GM21390 (cell line): ENCODE results near the gene ORC4.
A peak's percentile ranks its signal among the peaks of the same experiment; 100 is the strongest.
"Not testable (repeated sequence)": the region's sequence is repeated elsewhere in the genome, so short reads cannot be mapped to it uniquely, and the experiment has no call there.

ENCODE experiments used
- ATAC-seq: cut with Tn5 transposase; IDR thresholded peaks from one replicate; pipeline ENCODE4 v1.9.1; 2021; ENCODE audit not compliant: unreplicated experiment

The ORC4 gene

GRCh38 chr2:148021059-148021861, 723 bp upstream of the ORC4 start, which contains the start of gene MBD5:
Gene MBD5 (plus strand): TSS chr2:148021091.
- ATAC-seq: peak; percentile 41

- no peak for ATAC-seq
Measured at GRCh38 chr2:148014616-148015015, 5.9 kb downstream of the ORC4 start.

- no peak for ATAC-seq
Measured at GRCh38 chr2:148013876-148014275, 6.7 kb downstream of the ORC4 start.

GRCh38 chr2:148008411-148008810, 12.1 kb downstream of the ORC4 start:
- not testable (repeated sequence) for ATAC-seq

DNA sequence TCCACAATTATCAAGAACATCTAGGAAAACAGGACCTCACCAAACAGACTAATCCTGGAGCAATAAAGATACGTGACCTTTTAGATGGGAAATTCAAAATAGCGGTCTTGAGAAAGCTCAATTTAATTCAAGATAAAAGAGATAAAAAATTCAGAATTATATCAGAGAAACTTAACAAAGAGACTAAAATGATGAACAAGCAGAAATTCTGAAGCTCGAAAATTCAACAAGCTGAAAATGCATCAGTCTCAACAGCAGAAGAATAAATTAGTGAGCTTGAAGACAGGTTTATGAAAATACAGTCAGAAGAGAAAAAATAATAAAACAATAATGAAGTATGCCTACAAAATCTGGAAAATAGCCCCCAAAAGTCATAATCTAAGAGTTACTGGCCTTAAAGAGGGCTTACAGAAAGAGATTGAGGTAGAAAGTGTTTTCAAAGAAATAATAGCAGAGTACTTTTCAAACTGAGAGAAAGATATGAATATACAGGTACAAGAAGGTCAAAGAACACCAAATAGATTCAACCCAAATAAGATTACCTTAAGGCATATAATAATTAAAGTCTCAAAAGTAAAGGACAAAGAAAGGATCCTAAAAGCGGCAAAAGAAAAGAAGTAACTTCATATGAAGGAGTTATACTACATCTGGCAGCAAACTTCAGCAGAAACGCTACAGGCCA, 13.2 kb downstream of the ORC4 start:
- no peak for ATAC-seq

- no peak for ATAC-seq
Measured at GRCh38 chr2:148006249-148007007, 14.1 kb downstream of the ORC4 start.

- ATAC-seq: not testable (repeated sequence)
Measured at GRCh38 chr2:148002420-148002819, 18.1 kb downstream of the ORC4 start.

- no peak for ATAC-seq
Measured at GRCh38 chr2:148000095-148000494, 20.4 kb downstream of the ORC4 start.

GRCh38 chr2:147999126-147999525, 21.4 kb downstream of the ORC4 start:
- no peak for ATAC-seq

GRCh38 chr2:147998203-147998602, 22.3 kb downstream of the ORC4 start:
- ATAC-seq: no peak

DNA sequence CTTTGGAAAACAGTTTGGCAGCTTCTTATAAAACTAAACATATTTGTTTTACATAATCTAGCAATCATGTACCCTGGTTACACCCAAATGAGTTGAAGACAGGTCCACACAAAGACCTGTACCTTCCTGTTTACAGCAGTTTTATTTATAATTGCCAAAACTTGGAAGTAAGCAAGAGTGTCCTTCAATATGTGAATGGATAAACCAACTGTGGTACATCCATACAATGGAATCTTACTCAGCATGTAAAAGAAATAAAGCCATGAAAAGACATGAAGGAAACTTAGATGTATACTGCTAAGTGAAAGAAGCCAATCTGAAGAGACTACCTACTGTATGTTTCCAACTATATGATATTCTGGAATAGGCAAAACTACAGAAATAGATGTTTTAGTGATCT, 23.7 kb downstream of the ORC4 start:
- no peak for ATAC-seq

GRCh38 chr2:147994965-147995364, 25.6 kb downstream of the ORC4 start:
- not testable (repeated sequence) for ATAC-seq

- ATAC-seq: peak; percentile 92
Measured at GRCh38 chr2:147989809-147990403, 30.6 kb downstream of the ORC4 start.

- no peak for ATAC-seq
Measured at GRCh38 chr2:147989102-147989501, 31.4 kb downstream of the ORC4 start.

DNA sequence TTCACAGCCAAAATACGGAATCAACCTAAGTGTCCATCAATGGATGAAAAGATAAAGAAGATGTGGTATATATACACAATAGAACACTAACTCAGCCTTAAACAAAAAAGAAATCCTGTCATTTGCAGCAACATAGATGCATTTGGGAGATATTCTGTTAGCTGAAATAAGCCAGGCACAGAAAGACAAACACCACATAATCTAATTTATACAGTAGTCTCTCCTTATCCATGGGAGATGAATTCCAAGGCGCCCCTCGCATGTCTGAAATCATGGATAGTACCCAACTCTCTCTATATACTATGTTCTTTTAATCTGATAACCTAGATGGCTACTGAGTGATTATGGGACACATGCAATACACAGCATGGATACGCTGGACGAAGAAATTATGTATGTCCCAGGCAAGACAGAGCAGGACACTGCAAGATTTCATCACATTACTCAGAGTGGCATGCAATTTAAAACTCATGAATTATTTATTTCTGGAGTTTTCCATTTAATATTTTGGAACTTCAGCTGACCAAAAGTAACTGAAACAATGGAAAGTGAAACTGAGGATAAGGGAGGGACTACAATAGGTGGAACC, 39.5 kb downstream of the ORC4 start:
- ATAC-seq: no peak

GRCh38 chr2:147977679-147978078, 42.9 kb downstream of the ORC4 start:
- no peak for ATAC-seq

- ATAC-seq: no peak
Measured at GRCh38 chr2:147976102-147976501, 44.4 kb downstream of the ORC4 start.

DNA sequence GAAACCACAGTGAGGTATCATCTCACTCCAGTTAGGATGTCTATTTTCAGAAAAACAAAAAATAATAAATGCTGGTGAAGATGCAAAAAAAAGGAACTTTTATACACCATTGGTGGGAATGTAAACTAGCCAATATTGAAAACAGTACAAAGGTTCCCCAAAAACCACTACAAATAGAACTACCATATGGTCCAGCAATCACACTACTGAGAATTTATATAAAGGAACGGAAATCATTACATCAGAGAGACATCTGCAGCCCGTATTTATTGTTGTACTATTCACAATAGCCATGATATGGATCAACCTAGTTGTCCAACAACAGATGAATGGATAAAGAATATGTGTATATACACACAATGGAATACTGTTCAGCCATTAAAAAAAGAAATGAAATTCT, 52.0 kb downstream of the ORC4 start:
- ATAC-seq: no peak

GRCh38 chr2:147952118-147952517, 68.4 kb downstream of the ORC4 start:
- ATAC-seq: no peak

DNA sequence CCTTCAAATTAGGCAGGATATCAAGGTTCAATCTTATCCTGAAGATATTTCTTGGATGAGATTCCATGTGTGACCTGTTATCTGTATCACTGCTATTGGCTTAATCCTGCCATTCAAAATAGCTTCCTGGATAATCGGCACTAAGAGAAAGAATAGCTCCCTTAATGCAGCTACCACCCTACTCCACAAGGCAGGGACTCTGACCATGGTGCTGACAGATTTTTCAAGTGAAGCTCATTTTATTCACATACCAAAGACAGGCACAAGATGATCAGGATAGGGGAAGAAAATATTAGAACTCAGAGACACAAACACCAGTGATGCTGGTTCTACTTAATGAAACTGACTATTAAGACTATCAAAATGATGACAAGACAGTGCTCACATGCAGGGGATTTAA, 74.9 kb downstream of the ORC4 start:
- no peak for ATAC-seq

DNA sequence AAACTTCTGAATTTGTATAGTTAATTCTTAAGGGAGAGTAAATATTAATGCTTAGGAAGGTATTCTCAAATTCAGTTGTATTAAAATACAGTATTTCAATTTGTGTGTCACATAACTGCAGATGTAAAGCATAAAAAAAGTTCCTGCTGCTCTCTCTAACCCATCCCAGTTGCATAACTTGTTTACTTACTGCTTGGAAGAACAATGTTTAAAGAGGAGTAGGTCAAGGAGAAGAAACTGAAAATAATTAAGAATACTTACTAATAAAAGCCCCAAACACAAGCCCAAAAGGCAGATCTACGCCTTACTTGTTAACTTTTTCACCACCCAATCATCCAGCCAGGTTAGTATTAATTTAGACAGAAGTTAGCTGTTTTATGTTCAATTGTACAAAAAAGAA, 81.2 kb downstream of the ORC4 start:
- no peak for ATAC-seq
